GM23248 (cell line): ENCODE measurements around the gene NCOA1.

Experiments used
- EZH2 ChIP-seq: fragments of 200-600 bp; sonication (generic); IDR thresholded peaks from 2 replicates; pipeline ENCODE4 v1.6.1; 2018; ENCODE audit warnings: antibody characterized with exemption, mild to moderate bottlenecking; ENCODE audit not compliant: insufficient read depth, poor library complexity, severe bottlenecking
- EZH2phosphoT487 ChIP-seq: fragments of 200-600 bp; sonication (generic); IDR thresholded peaks from 2 replicates; pipeline ENCODE4 v1.6.1; 2018; ENCODE audit warnings: antibody characterized with exemption, moderate library complexity, mild to moderate bottlenecking, low read depth; ENCODE audit not compliant: insufficient read depth

DNA sequence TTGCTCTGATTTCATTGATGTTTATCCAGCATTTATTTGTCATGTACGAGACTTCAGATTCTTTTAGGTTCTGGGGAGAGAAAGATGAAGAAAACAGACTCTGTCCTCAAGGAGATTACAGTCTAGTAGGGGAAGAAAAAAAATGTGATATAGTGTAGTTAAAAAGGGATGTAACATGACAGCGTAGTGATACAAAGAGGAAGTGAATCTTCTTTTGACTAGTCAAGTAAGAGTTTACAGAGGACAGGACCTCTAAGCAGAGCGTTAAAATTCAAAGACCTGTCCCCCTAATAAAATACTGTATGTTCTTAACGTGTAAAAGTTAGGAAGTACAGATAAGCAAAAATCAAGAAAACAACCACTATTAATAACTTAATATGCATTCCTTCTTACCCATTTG, 47.7 kb downstream of the NCOA1 start:
- TF ChIP-seq EZH2phosphoT487 (no peak), EZH2 (no peak)
